Endothelial cell of umbilical vein (primary cell): ENCODE measurements around the gene TTYH3. TPM values are rescaled to one million over a fixed set of nuclear protein-coding genes. Genes with fewer than 3 reads are reported as not detected.

Experiments
- BruUV-seq: library from RNA; stranded (reverse); fragments of 400-500 nt; replicated peaks from 2 replicates; lab custom pipeline; 2021; lab: Mats Ljungman, UMichigan
- CTCF ChIA-PET: fragments of 300-600, 350-600 bp; sonication (Branson Sonifier 250); formaldehyde crosslinking; loops from one replicate; lab custom pipeline; 2021; ENCODE audit warnings: antibody characterized with exemption, inconsistent platforms; lab: Charles Lee
- POLR2A ChIA-PET: fragments of 300-600, 350-600 bp; sonication (Branson Sonifier 250); formaldehyde crosslinking; loops from one replicate; lab custom pipeline; 2021; ENCODE audit warnings: antibody characterized with exemption, inconsistent platforms; lab: Charles Lee
- DNase-seq: peaks from one replicate; pipeline ENCODE4 v3.0.0-alpha.2; 2011; ENCODE audit warnings: low read depth, low spot score
- FAIRE-seq: peaks from 2 replicates; lab custom pipeline; 2011; peaks lifted over from hg19 to GRCh38; lab: Jason Lieb, UNC
- H2AFZ ChIP-seq: 2 replicates; pipeline ENCODE4 v1.6.0; 2012; ENCODE audit warnings: low read depth, low read length, control low read depth, inconsistent platforms
- H3K27ac ChIP-seq: 2 replicates; pipeline ENCODE4 v1.5.1; 2011; ENCODE audit warnings: low read depth, mild to moderate bottlenecking, control low read depth, low read length, moderate library complexity; ENCODE audit not compliant: insufficient read depth
- H3K27me3 ChIP-seq, 2 experiments: 2 replicates each; pipeline versions ENCODE4 v1.6.0 to v1.6.1; 2011; ENCODE audit warnings: low read length in 2 of 2, mixed read lengths in 1 of 2; ENCODE audit not compliant: control insufficient read depth in 2 of 2, insufficient read depth in 2 of 2
- H3K36me3 ChIP-seq, 2 experiments: 2 replicates in 1 of 2; 3 replicates in 1 of 2; pipeline ENCODE4 v1.5.1; 2011; ENCODE audit warnings: low read length in 2 of 2, mild to moderate bottlenecking in 1 of 2, moderate library complexity in 1 of 2; ENCODE audit not compliant: control insufficient read depth in 2 of 2, insufficient read depth in 2 of 2; ENCODE audit errors: extremely low read depth in 1 of 2
- H3K4me1 ChIP-seq: 3 replicates; pipeline ENCODE4 v1.5.1; 2011; ENCODE audit warnings: mild to moderate bottlenecking, low read length; ENCODE audit not compliant: control insufficient read depth, insufficient read depth; ENCODE audit errors: extremely low read depth
- H3K4me2 ChIP-seq: 2 replicates; pipeline ENCODE4 v1.6.1; 2011; ENCODE audit warnings: low read length, control low read depth, mixed read lengths; ENCODE audit not compliant: insufficient read depth
- H3K4me3 ChIP-seq, 3 experiments: fragments of 200-600 bp in 1 of 3; sonication (generic), shearing (Covaris generic) in 1 of 3; replicated peaks in 1 of 3; 2 replicates each; pipeline ENCODE4 v1.5.1; 2011 to 2016; ENCODE audit warnings: control low read depth in 3 of 3, low read length in 3 of 3, mild to moderate bottlenecking in 2 of 3, inconsistent platforms in 1 of 3, low read depth in 1 of 3, moderate library complexity in 1 of 3; ENCODE audit not compliant: insufficient read depth in 1 of 3
- H3K79me2 ChIP-seq: 2 replicates; pipeline ENCODE4 v1.6.0; 2012; ENCODE audit warnings: low read length, inconsistent platforms; ENCODE audit not compliant: control insufficient read depth, insufficient read depth
- H3K9ac ChIP-seq: replicated peaks from 2 replicates; pipeline ENCODE3; 2011; ENCODE audit warnings: low read length, control low read depth; ENCODE audit not compliant: insufficient read depth; ENCODE audit errors: extremely low read depth
- H3K9me1 ChIP-seq: replicated peaks from 3 replicates; pipeline ENCODE4 v1.6.0; 2011; ENCODE audit warnings: mild to moderate bottlenecking, low read length; ENCODE audit not compliant: control insufficient read depth, insufficient read depth; ENCODE audit errors: extremely low read depth
- H3K9me3 ChIP-seq: replicated peaks from 2 replicates; pipeline ENCODE4 v1.5.1; 2012; ENCODE audit warnings: low read length, inconsistent platforms; ENCODE audit not compliant: control insufficient read depth, insufficient read depth
- H4K20me1 ChIP-seq: replicated peaks from 2 replicates; pipeline ENCODE3; 2011; ENCODE audit warnings: mild to moderate bottlenecking, low read length; ENCODE audit not compliant: control insufficient read depth, insufficient read depth; ENCODE audit errors: extremely low read depth
- EZH2 ChIP-seq: IDR thresholded peaks from 2 replicates; pipeline ENCODE4 v1.6.1; 2012; ENCODE audit warnings: borderline replicate concordance, low read depth, mild to moderate bottlenecking, moderate library complexity, low read length, inconsistent platforms; ENCODE audit not compliant: severe bottlenecking
- FOS ChIP-seq: IDR thresholded peaks from 2 replicates; pipeline ENCODE4 v1.6.1; 2011; ENCODE audit warnings: mild to moderate bottlenecking, low read length, moderate library complexity, borderline replicate concordance; ENCODE audit not compliant: insufficient read depth
- GATA2 ChIP-seq: IDR thresholded peaks from 2 replicates; pipeline ENCODE4 v1.7.0; 2011; ENCODE audit warnings: low read depth, mild to moderate bottlenecking, moderate library complexity, mixed read lengths, low read length; ENCODE audit not compliant: insufficient read length, insufficient read depth
- JUN ChIP-seq: IDR thresholded peaks from 2 replicates; pipeline ENCODE4 v1.6.1; 2011; ENCODE audit warnings: borderline replicate concordance, low read depth; ENCODE audit not compliant: insufficient read length, insufficient read depth
- MYC ChIP-seq: IDR thresholded peaks from one replicate; pipeline ENCODE4 v1.6.1; 2011; ENCODE audit warnings: mild to moderate bottlenecking, low read depth, low read length
- POLR2A ChIP-seq: IDR thresholded peaks from 2 replicates; pipeline ENCODE4 v1.6.1; 2012; ENCODE audit warnings: low read depth, mild to moderate bottlenecking, control low read depth, low read length
- POLR2AphosphoS5 ChIP-seq: IDR thresholded peaks from 2 replicates; pipeline ENCODE4 v1.6.1; 2012; ENCODE audit warnings: low read depth, mild to moderate bottlenecking, control low read depth, low read length, moderate library complexity; ENCODE audit not compliant: insufficient read depth
- dilution Hi-C: fragments of 300-500 bp; cut with MboI; formaldehyde crosslinking; loops from one replicate; pipeline ENCODE4 v1.15.0; 2019; ENCODE audit warnings: low sequenced_read_pairs; ENCODE audit not compliant: extremely low pct_ligation_motif_present
- intact Hi-C: fragments of 100-400 bp; cut with micrococcal nuclease; formaldehyde crosslinking; loops from one replicate; pipeline ENCODE4 v1.10.0; 2022
- polyA plus RNA-seq, 4 experiments: library from polyadenylated mRNA; depleted of rRNA in 3 of 4; stranded (reverse) in 3 of 4; unstranded in 1 of 4; fragments of >200 nt; gene quantifications; 2 replicates each; pipeline versions ENCODE4 v1.2.1 to v1.2.3, GENCODE V29; 2011 to 2012; ENCODE audit warnings: missing spikeins in 1 of 4
- total RNA-seq: library from RNA; stranded (reverse); gene quantifications from 2 replicates; pipeline ENCODE4 v1.2.3, GENCODE V29; 2021
- TF ChIP-seq, protein P1 (sequence below), 2 donors: IDR thresholded peaks; 1 replicate in 1 of 2; 2 replicates in 1 of 2; pipeline ENCODE4 v1.5.1; 2011; ENCODE audit warnings: low read length in 2 of 2, mild to moderate bottlenecking in 2 of 2, moderate library complexity in 2 of 2, control low read depth in 1 of 2, inconsistent platforms in 1 of 2, low read depth in 1 of 2; ENCODE audit not compliant: insufficient read depth in 1 of 2; ENCODE audit errors: extremely low read depth in 1 of 2
- TF ChIP-seq, protein P2 (sequence below): IDR thresholded peaks from 2 replicates; pipeline ENCODE4 v1.6.1; 2011; ENCODE audit not compliant: insufficient read depth, insufficient read length

TTYH3 gene
- total and polyA plus RNA-seq, 2 donors (not counting 3 experiments of a cell fraction or from before 2014, with no cell fraction given), result 143 to 280 TPM

DNA sequence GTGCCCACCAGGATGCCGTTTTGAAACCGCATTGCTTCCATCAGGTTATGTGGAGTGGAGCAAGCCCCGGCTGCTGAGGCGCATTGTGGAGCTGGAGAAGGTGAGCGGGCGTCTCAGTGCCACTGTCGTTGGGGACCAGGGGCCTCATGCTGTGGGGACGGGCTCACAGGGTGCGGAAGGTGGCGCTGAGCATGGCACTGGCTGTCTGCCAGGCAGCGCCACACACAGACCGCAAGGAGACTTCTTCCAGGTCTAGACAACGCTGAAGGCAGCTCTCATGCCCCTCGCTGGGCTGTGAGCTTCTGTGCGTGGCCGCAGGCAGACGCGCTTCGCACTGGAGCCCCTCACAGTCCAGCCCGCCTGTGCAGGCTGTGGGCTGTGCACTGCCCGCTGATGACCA lies 44.0 kb upstream of the TTYH3 start:
- Histone ChIP-seq H3K4me1 (no peaks in the 10 kb centered on the region), H3K27me3 (no peaks in the 10 kb centered on the region), H3K79me2 (no peaks in the 10 kb centered on the region), H4K20me1 (no peaks in the 10 kb centered on the region), H3K9me3 (no peaks in the 10 kb centered on the region), H3K4me3 (no peak overlapping the region), H3K27ac (no peak overlapping the region), H3K9me1 (no peaks in the 10 kb centered on the region), H3K9ac (no peak overlapping the region), H3K4me2 (no peak overlapping the region), H2AFZ (no peak overlapping the region), H3K36me3 (peaks cover 0 to 6% of the 10 kb centered on the region in 2 experiments)
- no peak for TF ChIP-seq POLR2AphosphoS5
- TF ChIP-seq, protein P1, sequence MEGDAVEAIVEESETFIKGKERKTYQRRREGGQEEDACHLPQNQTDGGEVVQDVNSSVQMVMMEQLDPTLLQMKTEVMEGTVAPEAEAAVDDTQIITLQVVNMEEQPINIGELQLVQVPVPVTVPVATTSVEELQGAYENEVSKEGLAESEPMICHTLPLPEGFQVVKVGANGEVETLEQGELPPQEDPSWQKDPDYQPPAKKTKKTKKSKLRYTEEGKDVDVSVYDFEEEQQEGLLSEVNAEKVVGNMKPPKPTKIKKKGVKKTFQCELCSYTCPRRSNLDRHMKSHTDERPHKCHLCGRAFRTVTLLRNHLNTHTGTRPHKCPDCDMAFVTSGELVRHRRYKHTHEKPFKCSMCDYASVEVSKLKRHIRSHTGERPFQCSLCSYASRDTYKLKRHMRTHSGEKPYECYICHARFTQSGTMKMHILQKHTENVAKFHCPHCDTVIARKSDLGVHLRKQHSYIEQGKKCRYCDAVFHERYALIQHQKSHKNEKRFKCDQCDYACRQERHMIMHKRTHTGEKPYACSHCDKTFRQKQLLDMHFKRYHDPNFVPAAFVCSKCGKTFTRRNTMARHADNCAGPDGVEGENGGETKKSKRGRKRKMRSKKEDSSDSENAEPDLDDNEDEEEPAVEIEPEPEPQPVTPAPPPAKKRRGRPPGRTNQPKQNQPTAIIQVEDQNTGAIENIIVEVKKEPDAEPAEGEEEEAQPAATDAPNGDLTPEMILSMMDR (IDR thresholded peaks at IDR 0.05; ENCODE audit: extremely low read depth in 1 of 2, insufficient read depth in 1 of 2, low read depth in 1 of 2, low read length in 2 of 2), result no peak
- no peak for TF ChIP-seq POLR2A
- no peak for TF ChIP-seq MYC
- no peak for TF ChIP-seq EZH2
- no peak for TF ChIP-seq FOS
- no peak for TF ChIP-seq JUN
- no peak for TF ChIP-seq GATA2
- TF ChIP-seq, protein P2, sequence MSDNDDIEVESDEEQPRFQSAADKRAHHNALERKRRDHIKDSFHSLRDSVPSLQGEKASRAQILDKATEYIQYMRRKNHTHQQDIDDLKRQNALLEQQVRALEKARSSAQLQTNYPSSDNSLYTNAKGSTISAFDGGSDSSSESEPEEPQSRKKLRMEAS, result no peak
- BruUV-seq, result no TSS peak
- DNase-seq (no peak), FAIRE-seq (no peak)
- intact Hi-C loops, result no loop called here
- dilution Hi-C loops, result no loop called here
- ChIA-PET POLR2A (no interaction called here), CTCF (no interaction called here)
